ENCODE results near the gene ITGB5.

The ITGB5 gene

GRCh38 chr3:124847051-124847450 is 40.1 kb downstream of the ITGB5 start:
- TF ChIP-seq, protein P1, sequence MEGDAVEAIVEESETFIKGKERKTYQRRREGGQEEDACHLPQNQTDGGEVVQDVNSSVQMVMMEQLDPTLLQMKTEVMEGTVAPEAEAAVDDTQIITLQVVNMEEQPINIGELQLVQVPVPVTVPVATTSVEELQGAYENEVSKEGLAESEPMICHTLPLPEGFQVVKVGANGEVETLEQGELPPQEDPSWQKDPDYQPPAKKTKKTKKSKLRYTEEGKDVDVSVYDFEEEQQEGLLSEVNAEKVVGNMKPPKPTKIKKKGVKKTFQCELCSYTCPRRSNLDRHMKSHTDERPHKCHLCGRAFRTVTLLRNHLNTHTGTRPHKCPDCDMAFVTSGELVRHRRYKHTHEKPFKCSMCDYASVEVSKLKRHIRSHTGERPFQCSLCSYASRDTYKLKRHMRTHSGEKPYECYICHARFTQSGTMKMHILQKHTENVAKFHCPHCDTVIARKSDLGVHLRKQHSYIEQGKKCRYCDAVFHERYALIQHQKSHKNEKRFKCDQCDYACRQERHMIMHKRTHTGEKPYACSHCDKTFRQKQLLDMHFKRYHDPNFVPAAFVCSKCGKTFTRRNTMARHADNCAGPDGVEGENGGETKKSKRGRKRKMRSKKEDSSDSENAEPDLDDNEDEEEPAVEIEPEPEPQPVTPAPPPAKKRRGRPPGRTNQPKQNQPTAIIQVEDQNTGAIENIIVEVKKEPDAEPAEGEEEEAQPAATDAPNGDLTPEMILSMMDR (IDR thresholded peaks at IDR 0.05; ENCODE audit: poor library complexity, severe bottlenecking): no peak
- peaks cover 32% of the 10 kb centered on the region for H3K36me3 ChIP-seq (ENCODE audit: low read depth)
- DNase-seq (ENCODE audit: low spot score): no peak
- no peak for ATAC-seq (ENCODE audit: low read depth)
- H3K4me3 ChIP-seq (ENCODE audit: severe bottlenecking): no peak overlapping the region
- H3K27ac ChIP-seq (ENCODE audit: poor library complexity, severe bottlenecking): no peak overlapping the region
- peaks cover 18% of the 10 kb centered on the region for H3K4me1 ChIP-seq (ENCODE audit: insufficient read depth, poor library complexity, severe bottlenecking)
- H3K9me3 ChIP-seq (ENCODE audit: severe bottlenecking): no peaks in the 10 kb centered on the region
- H3K27me3 ChIP-seq (ENCODE audit: insufficient read depth, poor library complexity, severe bottlenecking): no peaks in the 10 kb centered on the region

DNA sequence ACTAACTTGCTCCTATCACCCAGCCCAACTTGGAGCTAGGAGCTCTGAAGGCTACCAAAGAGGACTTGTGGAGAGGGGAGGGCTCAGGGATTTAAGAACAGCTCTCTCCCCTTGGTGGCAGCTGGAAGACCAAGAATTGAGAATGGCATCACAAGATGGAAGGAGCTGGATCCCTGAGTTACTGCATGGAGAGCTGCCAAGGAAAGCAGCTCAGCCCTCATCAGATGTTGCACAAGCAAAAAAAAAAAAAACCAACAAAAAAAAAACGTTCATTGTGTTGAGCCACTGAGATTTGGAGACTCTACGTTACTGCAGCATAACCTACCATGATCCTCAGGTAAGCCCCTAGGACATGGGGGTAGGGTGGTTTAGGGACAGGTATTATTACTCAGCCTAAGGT is 41.0 kb downstream of the ITGB5 start:
- Histone ChIP-seq H3K36me3 (ENCODE audit: low read depth) (peaks cover 39% of the 10 kb centered on the region), H3K4me1 (ENCODE audit: insufficient read depth, poor library complexity, severe bottlenecking) (peaks cover 18% of the 10 kb centered on the region), H3K27me3 (ENCODE audit: insufficient read depth, poor library complexity, severe bottlenecking) (no peaks in the 10 kb centered on the region), H3K9me3 (ENCODE audit: severe bottlenecking) (no peaks in the 10 kb centered on the region), H3K27ac (ENCODE audit: poor library complexity, severe bottlenecking) (peak overlapping the region; percentile 85), H3K4me3 (ENCODE audit: severe bottlenecking) (no peak overlapping the region)
- DNase-seq (ENCODE audit: low spot score) (no peak), ATAC-seq (ENCODE audit: low read depth) (no peak)
- TF ChIP-seq, protein P1 (IDR thresholded peaks at IDR 0.05; ENCODE audit: poor library complexity, severe bottlenecking): no peak

DNA sequence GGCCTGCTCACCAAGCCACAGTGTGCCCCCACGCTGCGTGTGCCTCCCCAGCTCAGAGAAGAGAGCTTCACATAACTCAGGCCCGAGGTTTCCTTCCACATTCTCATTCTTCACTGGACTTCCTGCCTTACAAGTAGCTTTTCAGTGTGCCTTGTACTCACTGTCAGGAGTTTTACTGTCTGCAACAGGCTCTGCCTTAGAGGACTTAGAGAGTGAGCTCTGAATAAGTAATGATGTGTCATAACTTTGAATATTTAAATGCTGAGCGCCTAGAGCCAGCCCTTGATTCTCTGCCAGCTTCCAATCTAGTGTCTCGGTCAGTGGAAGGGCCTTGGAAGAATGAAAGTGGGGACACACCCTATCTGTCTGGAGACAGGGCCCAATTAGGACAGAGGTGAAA is 41.8 kb downstream of the ITGB5 start:
- Histone ChIP-seq H3K4me3 (ENCODE audit: severe bottlenecking) (no peak overlapping the region), H3K27ac (ENCODE audit: poor library complexity, severe bottlenecking) (peak overlapping the region; percentile 85), H3K4me1 (ENCODE audit: insufficient read depth, poor library complexity, severe bottlenecking) (peaks cover 14% of the 10 kb centered on the region), H3K36me3 (ENCODE audit: low read depth) (peaks cover 42% of the 10 kb centered on the region), H3K9me3 (ENCODE audit: severe bottlenecking) (no peaks in the 10 kb centered on the region), H3K27me3 (ENCODE audit: insufficient read depth, poor library complexity, severe bottlenecking) (no peaks in the 10 kb centered on the region)
- DNase-seq (ENCODE audit: low spot score) (no peak), ATAC-seq (ENCODE audit: low read depth) (peak; percentile 97)
- TF ChIP-seq, protein P1 (IDR thresholded peaks at IDR 0.05; ENCODE audit: poor library complexity, severe bottlenecking): no peak

DNA sequence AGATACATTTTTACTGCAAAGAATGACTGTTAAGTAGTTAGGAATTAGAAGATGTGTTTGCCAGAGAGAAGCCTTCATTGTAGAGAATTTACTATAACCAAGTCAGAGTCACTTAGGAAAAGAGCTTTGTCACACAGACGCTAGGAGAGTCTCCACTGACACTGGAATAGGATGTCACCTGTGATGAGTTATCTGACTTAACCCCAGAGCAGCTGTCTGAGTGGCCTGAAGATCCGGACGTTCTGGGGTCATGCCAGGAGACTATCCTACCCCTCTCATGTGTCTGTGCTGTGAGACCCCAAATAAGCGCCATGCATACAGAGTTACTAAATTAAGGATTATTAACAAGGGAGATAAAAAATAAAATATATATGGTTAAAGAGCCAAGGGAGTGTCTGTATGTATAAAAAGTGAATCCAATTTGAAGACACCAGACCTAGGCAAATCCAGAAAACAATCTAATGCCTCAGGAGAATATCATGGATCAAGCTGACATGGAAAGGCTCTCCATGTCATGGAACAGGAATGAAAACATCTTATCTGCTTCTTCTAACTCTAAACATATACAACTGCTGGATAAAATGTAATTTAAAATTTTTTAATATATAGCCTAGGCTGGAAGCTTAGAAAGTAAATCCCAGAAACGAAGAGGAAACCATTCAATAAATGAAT is 43.5 kb downstream of the ITGB5 start:
- Histone ChIP-seq H3K36me3 (ENCODE audit: low read depth) (peaks cover 45% of the 10 kb centered on the region), H3K4me3 (ENCODE audit: severe bottlenecking) (no peak overlapping the region), H3K27ac (ENCODE audit: poor library complexity, severe bottlenecking) (no peak overlapping the region), H3K27me3 (ENCODE audit: insufficient read depth, poor library complexity, severe bottlenecking) (no peaks in the 10 kb centered on the region), H3K9me3 (ENCODE audit: severe bottlenecking) (no peaks in the 10 kb centered on the region), H3K4me1 (ENCODE audit: insufficient read depth, poor library complexity, severe bottlenecking) (peaks cover 16% of the 10 kb centered on the region)
- no peak for DNase-seq (ENCODE audit: low spot score)
- TF ChIP-seq, protein P1 (IDR thresholded peaks at IDR 0.05; ENCODE audit: poor library complexity, severe bottlenecking): no peak
- no peak for ATAC-seq (ENCODE audit: low read depth)

DNA sequence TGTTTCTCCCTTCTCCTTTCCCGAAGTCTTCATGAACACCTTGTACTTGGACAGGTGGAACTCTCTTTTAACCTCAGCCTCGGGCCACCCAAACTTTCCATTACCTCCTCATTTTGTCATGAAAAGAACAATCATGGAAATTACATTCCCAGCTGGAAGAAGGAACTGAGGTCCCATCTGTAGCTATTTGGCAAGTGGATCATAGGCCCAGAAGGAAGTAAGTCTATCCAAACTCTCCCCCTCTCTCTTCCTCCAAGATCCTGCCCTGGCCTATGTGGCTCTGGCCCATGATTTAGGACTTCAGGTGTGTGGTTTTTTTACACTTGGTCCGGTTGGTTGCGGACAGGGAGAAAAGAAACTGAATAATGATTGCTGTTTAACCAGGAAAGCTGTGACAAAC is 44.1 kb downstream of the ITGB5 start:
- Histone ChIP-seq H3K36me3 (ENCODE audit: low read depth) (peaks cover 45% of the 10 kb centered on the region), H3K4me1 (ENCODE audit: insufficient read depth, poor library complexity, severe bottlenecking) (peaks cover 22% of the 10 kb centered on the region), H3K27me3 (ENCODE audit: insufficient read depth, poor library complexity, severe bottlenecking) (no peaks in the 10 kb centered on the region), H3K27ac (ENCODE audit: poor library complexity, severe bottlenecking) (no peak overlapping the region), H3K4me3 (ENCODE audit: severe bottlenecking) (no peak overlapping the region), H3K9me3 (ENCODE audit: severe bottlenecking) (no peaks in the 10 kb centered on the region)
- no peak for ATAC-seq (ENCODE audit: low read depth)
- TF ChIP-seq, protein P1 (IDR thresholded peaks at IDR 0.05; ENCODE audit: poor library complexity, severe bottlenecking): no peak
- DNase-seq (ENCODE audit: low spot score): no peak
